ENCODE results near the gene MYOF.

DNA sequence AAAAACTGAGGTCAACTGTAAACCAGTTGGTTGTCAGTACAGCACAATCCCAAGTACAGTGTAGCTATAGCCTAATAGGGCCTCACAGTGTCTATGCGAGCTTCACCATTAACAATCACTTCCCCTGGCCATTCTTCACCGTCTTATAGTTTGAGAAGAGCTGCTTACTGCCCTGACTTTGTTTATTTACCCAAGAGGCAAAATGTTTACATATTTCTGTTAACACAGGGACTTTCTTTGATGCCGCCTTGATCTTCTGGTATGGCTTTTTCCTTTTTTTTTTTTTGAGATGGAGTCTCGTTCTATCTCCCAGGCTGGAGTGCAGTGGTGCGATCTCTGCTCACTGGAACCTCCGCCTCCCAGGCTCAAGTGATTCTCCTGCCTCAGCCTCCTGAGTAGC, 3.3 kb downstream of the MYOF start:
- no peak for TF ChIP-seq TEAD4 (IDR thresholded peaks at IDR 0.05; ENCODE audit: low read depth, low read length)
- TF ChIP-seq CEBPB (IDR thresholded peaks at IDR 0.05; ENCODE audit: low read depth, low read length), result no peak
- no peak for TF ChIP-seq TAF7 (optimal IDR thresholded peaks at IDR 0.05; ENCODE audit: borderline replicate concordance, low read depth, low read length)
- TF ChIP-seq EZH2 (IDR thresholded peaks at IDR 0.05; ENCODE audit: low read depth, low read length, severe bottlenecking), result no peak
- TF ChIP-seq, protein P1, sequence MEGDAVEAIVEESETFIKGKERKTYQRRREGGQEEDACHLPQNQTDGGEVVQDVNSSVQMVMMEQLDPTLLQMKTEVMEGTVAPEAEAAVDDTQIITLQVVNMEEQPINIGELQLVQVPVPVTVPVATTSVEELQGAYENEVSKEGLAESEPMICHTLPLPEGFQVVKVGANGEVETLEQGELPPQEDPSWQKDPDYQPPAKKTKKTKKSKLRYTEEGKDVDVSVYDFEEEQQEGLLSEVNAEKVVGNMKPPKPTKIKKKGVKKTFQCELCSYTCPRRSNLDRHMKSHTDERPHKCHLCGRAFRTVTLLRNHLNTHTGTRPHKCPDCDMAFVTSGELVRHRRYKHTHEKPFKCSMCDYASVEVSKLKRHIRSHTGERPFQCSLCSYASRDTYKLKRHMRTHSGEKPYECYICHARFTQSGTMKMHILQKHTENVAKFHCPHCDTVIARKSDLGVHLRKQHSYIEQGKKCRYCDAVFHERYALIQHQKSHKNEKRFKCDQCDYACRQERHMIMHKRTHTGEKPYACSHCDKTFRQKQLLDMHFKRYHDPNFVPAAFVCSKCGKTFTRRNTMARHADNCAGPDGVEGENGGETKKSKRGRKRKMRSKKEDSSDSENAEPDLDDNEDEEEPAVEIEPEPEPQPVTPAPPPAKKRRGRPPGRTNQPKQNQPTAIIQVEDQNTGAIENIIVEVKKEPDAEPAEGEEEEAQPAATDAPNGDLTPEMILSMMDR (IDR thresholded peaks at IDR 0.05; ENCODE audit: control extremely low read depth in 1 of 3, insufficient read depth in 1 of 3, low read depth in 1 of 3, low read length in 3 of 3), result no peak
- no peak for TF ChIP-seq RAD21 (IDR thresholded peaks at IDR 0.05 in 1 of 2, conservative IDR thresholded peaks at IDR 0.05 in 1 of 2; ENCODE audit: low read depth in 2 of 2, low read length in 2 of 2)
- no peak for TF ChIP-seq HDAC6 (IDR thresholded peaks at IDR 0.05; ENCODE audit: low read depth, low read length)
- no peak for TF ChIP-seq RXRA (IDR thresholded peaks at IDR 0.05; ENCODE audit: insufficient read depth, low read depth, low read length)
- TF ChIP-seq YY1 (IDR thresholded peaks at IDR 0.05; ENCODE audit: low read depth, low read length), result no peak
- no peak for TF ChIP-seq RNF2 (IDR thresholded peaks at IDR 0.05; ENCODE audit: borderline replicate concordance, low read depth, low read length, missing control alignments, poor library complexity, severe bottlenecking)
- TF ChIP-seq CREB1 (IDR thresholded peaks at IDR 0.05), result no peak
- TF ChIP-seq, protein P2, sequence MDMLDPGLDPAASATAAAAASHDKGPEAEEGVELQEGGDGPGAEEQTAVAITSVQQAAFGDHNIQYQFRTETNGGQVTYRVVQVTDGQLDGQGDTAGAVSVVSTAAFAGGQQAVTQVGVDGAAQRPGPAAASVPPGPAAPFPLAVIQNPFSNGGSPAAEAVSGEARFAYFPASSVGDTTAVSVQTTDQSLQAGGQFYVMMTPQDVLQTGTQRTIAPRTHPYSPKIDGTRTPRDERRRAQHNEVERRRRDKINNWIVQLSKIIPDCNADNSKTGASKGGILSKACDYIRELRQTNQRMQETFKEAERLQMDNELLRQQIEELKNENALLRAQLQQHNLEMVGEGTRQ (IDR thresholded peaks at IDR 0.05; ENCODE audit: low read length), result no peak
- TF ChIP-seq TAF1 (IDR thresholded peaks at IDR 0.05; ENCODE audit: low read depth, low read length), result no peak
